Activated CD4-positive, CD25-positive, alpha-beta regulatory T cell treated with anti-CD3 and anti-CD28 coated beads, Interleukin-2, amount 50 U/mL, for 24 hours (primary cell): ENCODE measurements around the gene WFS1.

Experiments used
- ATAC-seq, 2 donors: fragments of 150-1000 bp; cut with Tn5 transposase; one replicate each; pipeline ENCODE4 v1.10.0; 2021; ENCODE audit warnings: mild to moderate bottlenecking in 1 of 2, moderate library complexity in 1 of 2

WFS1 gene

GRCh38 chr4:6262847-6263487 is 6.7 kb upstream of the WFS1 start:
- no peak for ATAC-seq

- no peak for ATAC-seq
Observed at GRCh38 chr4:6263526-6264224, 6.0 kb upstream of the WFS1 start.

- no peak for ATAC-seq
Observed at GRCh38 chr4:6264225-6264540, 5.5 kb upstream of the WFS1 start.

GRCh38 chr4:6265546-6265945 is 4.1 kb upstream of the WFS1 start:
- no peak for ATAC-seq

- no peak for ATAC-seq
Observed at GRCh38 chr4:6267573-6267972, 2.1 kb upstream of the WFS1 start.

- ATAC-seq, result peak; percentile 6 to 13
Observed at GRCh38 chr4:6268650-6269615, 717 bp upstream of the WFS1 start.

- no peak for ATAC-seq
Observed at GRCh38 chr4:6270636-6271121, 1.0 kb downstream of the WFS1 start.

- ATAC-seq, result no peak
Observed at GRCh38 chr4:6271206-6271605, 1.6 kb downstream of the WFS1 start.

- no peak for ATAC-seq
Observed at GRCh38 chr4:6271701-6272465, 2.2 kb downstream of the WFS1 start.

- ATAC-seq, result no peak
Observed at GRCh38 chr4:6272863-6273660, 3.4 kb downstream of the WFS1 start.

GRCh38 chr4:6273661-6273990 is 4.0 kb downstream of the WFS1 start:
- no peak for ATAC-seq

GRCh38 chr4:6275351-6275750 is 5.7 kb downstream of the WFS1 start:
- ATAC-seq, result no peak

- ATAC-seq, result no peak
Observed at GRCh38 chr4:6275898-6276806, 6.5 kb downstream of the WFS1 start.

- ATAC-seq, result no peak
Observed at GRCh38 chr4:6277139-6277802, 7.6 kb downstream of the WFS1 start.

GRCh38 chr4:6277935-6278800 is 8.5 kb downstream of the WFS1 start:
- peak in 1 of 2 donors; percentile 22 for ATAC-seq

- ATAC-seq, result peak; percentile 18 to 27
Observed at GRCh38 chr4:6278801-6279197, 9.1 kb downstream of the WFS1 start.

GRCh38 chr4:6279582-6280289 is 10.1 kb downstream of the WFS1 start:
- no peak for ATAC-seq

GRCh38 chr4:6280365-6280996 is 10.8 kb downstream of the WFS1 start:
- ATAC-seq, result no peak
